ENCODE results near the gene ACKR4.
"Not testable (repeated sequence)": the region's sequence is repeated elsewhere in the genome, so short reads cannot be mapped to it uniquely, and the experiment has no call there.

The ACKR4 gene

GRCh38 chr3:132596816-132597433, at the start of gene ACKR4:
TSS of gene ACKR4 (plus strand) at chr3:132597270. CDS start at chr3:132600398, 3,128 bp downstream.
- DNase-seq (ENCODE audit: low spot score): no peak

- DNase-seq (ENCODE audit: low spot score): no peak
These were observed 47.9 kb upstream of the ACKR4 start for GRCh38 chr3:132549169-132549568.

- peak; percentile 54 for DNase-seq (ENCODE audit: low spot score)
These were observed 47.0 kb upstream of the ACKR4 start for GRCh38 chr3:132549890-132550578.

GRCh38 chr3:132550579-132551305, 46.3 kb upstream of the ACKR4 start:
- DNase-seq (ENCODE audit: low spot score): no peak

GRCh38 chr3:132553826-132554225, 43.2 kb upstream of the ACKR4 start:
- DNase-seq (ENCODE audit: low spot score): no peak

GRCh38 chr3:132554437-132554836, 42.6 kb upstream of the ACKR4 start:
- no peak for DNase-seq (ENCODE audit: low spot score)

- no peak for DNase-seq (ENCODE audit: low spot score)
These were observed 41.6 kb upstream of the ACKR4 start for GRCh38 chr3:132555306-132556035.

- not testable (repeated sequence) for DNase-seq (ENCODE audit: low spot score)
These were observed 41.1 kb upstream of the ACKR4 start for GRCh38 chr3:132556036-132556386.

- DNase-seq (ENCODE audit: low spot score): peak; percentile 19
These were observed 40.4 kb upstream of the ACKR4 start for GRCh38 chr3:132556508-132557159.

GRCh38 chr3:132561003-132561402, 36.1 kb upstream of the ACKR4 start:
- DNase-seq (ENCODE audit: low spot score): no peak

GRCh38 chr3:132563420-132564069, 33.5 kb upstream of the ACKR4 start:
- DNase-seq (ENCODE audit: low spot score): no peak

GRCh38 chr3:132564070-132564465, 33.0 kb upstream of the ACKR4 start:
- DNase-seq (ENCODE audit: low spot score): no peak

- DNase-seq (ENCODE audit: low spot score): no peak
These were observed 28.6 kb upstream of the ACKR4 start for GRCh38 chr3:132568422-132568821.

GRCh38 chr3:132569153-132569552, 27.9 kb upstream of the ACKR4 start:
- DNase-seq (ENCODE audit: low spot score): peak; percentile 11

- no peak for DNase-seq (ENCODE audit: low spot score)
These were observed 27.5 kb upstream of the ACKR4 start for GRCh38 chr3:132569580-132569979.

GRCh38 chr3:132570016-132570415, 27.1 kb upstream of the ACKR4 start:
- no peak for DNase-seq (ENCODE audit: low spot score)

- peak; percentile 48 for DNase-seq (ENCODE audit: low spot score)
These were observed 23.3 kb upstream of the ACKR4 start for GRCh38 chr3:132573797-132574211.

GRCh38 chr3:132587401-132587800, 9.7 kb upstream of the ACKR4 start:
- no peak for DNase-seq (ENCODE audit: low spot score)

GRCh38 chr3:132592216-132592615, 4.9 kb upstream of the ACKR4 start:
- DNase-seq (ENCODE audit: low spot score): no peak

GRCh38 chr3:132593241-132593946, 3.7 kb upstream of the ACKR4 start:
- DNase-seq (ENCODE audit: low spot score): no peak

- peak; percentile 72 for DNase-seq (ENCODE audit: low spot score)
These were observed 3.1 kb upstream of the ACKR4 start for GRCh38 chr3:132593947-132594323.

Data from AG08395 (cell line).